ENCODE data around the gene NOX3. TPM values are rescaled to one million over a fixed set of nuclear protein-coding genes. Genes with fewer than 3 reads are reported as not detected.

The NOX3 gene
- total RNA-seq, 1 experiment from 2014 or later: not detected

DNA sequence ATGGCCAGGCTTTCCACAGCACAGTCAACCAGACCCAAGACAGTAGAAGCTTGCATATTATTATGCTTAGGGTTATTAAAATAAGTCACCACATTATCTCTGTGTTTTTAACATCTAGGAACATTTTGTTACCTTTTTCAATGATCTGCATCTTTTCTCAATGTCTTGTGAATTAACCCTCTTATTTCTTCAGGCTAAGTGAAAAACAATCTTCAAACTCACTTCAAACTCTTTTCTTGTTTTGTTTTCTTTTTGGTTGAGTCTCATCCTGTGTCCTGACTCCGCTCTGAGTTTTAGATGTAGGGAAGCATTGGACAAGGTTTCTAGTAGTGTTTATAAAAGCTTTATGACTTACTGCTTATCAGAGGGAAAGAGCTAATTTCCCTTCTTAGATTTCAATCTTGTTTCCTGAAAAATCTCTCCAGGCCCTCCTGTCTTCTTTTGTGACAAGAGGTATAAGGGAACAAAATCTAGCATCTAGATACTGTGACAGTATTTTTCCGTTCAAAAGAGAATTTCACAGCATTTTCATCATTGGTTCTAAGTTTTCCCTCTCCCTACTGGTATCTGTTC is 26.2 kb downstream of the NOX3 start:
- peaks cover 7 to 12% of the 10 kb centered on the region in 2 experiments for H3K4me1 Mint-ChIP-seq
- no peaks in the 10 kb centered on the region for H3K27me3 ChIP-seq (ENCODE audit: insufficient read depth, low read length)
- no peak overlapping the region for H4K8ac ChIP-seq (replicated peaks; ENCODE audit: insufficient read length, low read depth, low read length)
- no peaks in the 10 kb centered on the region for H3K79me2 ChIP-seq (ENCODE audit: insufficient read depth, low read length)
- H4K91ac ChIP-seq (ENCODE audit: insufficient read length, low read depth, low read length): no peak overlapping the region
- H2BK15ac ChIP-seq (ENCODE audit: low read depth, low read length): no peak overlapping the region
- no peak overlapping the region for H2BK12ac ChIP-seq (ENCODE audit: insufficient read length, low read depth, low read length)
- H4K5ac ChIP-seq (ENCODE audit: insufficient read length, low read depth, low read length): no peak overlapping the region
- H3K79me1 ChIP-seq (ENCODE audit: insufficient read depth, low read depth, low read length, poor library complexity, severe bottlenecking): no peaks in the 10 kb centered on the region
- H3K56ac ChIP-seq (ENCODE audit: insufficient read length, low read depth, low read length): no peak overlapping the region
- TF ChIP-seq, protein P1, sequence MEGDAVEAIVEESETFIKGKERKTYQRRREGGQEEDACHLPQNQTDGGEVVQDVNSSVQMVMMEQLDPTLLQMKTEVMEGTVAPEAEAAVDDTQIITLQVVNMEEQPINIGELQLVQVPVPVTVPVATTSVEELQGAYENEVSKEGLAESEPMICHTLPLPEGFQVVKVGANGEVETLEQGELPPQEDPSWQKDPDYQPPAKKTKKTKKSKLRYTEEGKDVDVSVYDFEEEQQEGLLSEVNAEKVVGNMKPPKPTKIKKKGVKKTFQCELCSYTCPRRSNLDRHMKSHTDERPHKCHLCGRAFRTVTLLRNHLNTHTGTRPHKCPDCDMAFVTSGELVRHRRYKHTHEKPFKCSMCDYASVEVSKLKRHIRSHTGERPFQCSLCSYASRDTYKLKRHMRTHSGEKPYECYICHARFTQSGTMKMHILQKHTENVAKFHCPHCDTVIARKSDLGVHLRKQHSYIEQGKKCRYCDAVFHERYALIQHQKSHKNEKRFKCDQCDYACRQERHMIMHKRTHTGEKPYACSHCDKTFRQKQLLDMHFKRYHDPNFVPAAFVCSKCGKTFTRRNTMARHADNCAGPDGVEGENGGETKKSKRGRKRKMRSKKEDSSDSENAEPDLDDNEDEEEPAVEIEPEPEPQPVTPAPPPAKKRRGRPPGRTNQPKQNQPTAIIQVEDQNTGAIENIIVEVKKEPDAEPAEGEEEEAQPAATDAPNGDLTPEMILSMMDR (conservative IDR thresholded peaks at IDR 0.05): no peak
- H3K4me1 ChIP-seq (ENCODE audit: insufficient read depth, low read length): no peaks in the 10 kb centered on the region
- no peak overlapping the region for H3K4ac ChIP-seq (ENCODE audit: low read depth, low read length)
- no peak overlapping the region for H3K9ac ChIP-seq (ENCODE audit: extremely low read depth, insufficient read length, low read length)
- H3K14ac ChIP-seq (ENCODE audit: insufficient read depth, low read length): no peak overlapping the region
- H2AFZ ChIP-seq (ENCODE audit: low read length): no peak overlapping the region
- peaks cover 2% of the 10 kb centered on the region; the same call in 1 of the 2 replicates for H3K27me3 Mint-ChIP-seq (ENCODE audit: low read depth)
- WGBS (ENCODE audit: extremely low coverage, insufficient read length, low lambda C conversion rate): no CpG with 5 or more reads among the region's 2 CpGs
- no peak overlapping the region for H3K4me2 ChIP-seq (ENCODE audit: insufficient read depth, insufficient read length, low read length)
- no peak overlapping the region for H2BK120ac ChIP-seq (ENCODE audit: low read depth, low read length, poor library complexity, severe bottlenecking)
- H3K23me2 ChIP-seq (ENCODE audit: insufficient read length, low read depth, low read length, poor library complexity, severe bottlenecking): no peaks in the 10 kb centered on the region
- H3K9me3 Mint-ChIP-seq: no peaks in the 10 kb centered on the region
- H3K9me3 ChIP-seq (ENCODE audit: control insufficient read depth, low read depth, low read length): no peaks in the 10 kb centered on the region
- no peaks in the 10 kb centered on the region; a peak in 1 of 7 replicates for H3K36me3 Mint-ChIP-seq (ENCODE audit: insufficient read depth in 1 of 3, low read depth in 3 of 3)
- no peak for DNase-seq
- no peak overlapping the region for H3K4me3 Mint-ChIP-seq
- no peak overlapping the region for H3T11ph ChIP-seq (ENCODE audit: low read length)
- no peak overlapping the region for H2AK5ac ChIP-seq (ENCODE audit: insufficient read length, low read length)
- no peak overlapping the region for H3K18ac ChIP-seq (ENCODE audit: insufficient read length, low read depth, low read length)
- H3K23ac ChIP-seq (ENCODE audit: insufficient read length, low read depth, low read length): no peak overlapping the region
- H3K27ac ChIP-seq (ENCODE audit: insufficient read length, low read depth, low read length): no peak overlapping the region
- H2BK5ac ChIP-seq (ENCODE audit: insufficient read length, low read length): no peak overlapping the region
- H4K20me1 ChIP-seq (ENCODE audit: control insufficient read depth, insufficient read depth, insufficient read length): no peaks in the 10 kb centered on the region
- H2BK20ac ChIP-seq (ENCODE audit: low read depth, low read length, poor library complexity, severe bottlenecking): no peak overlapping the region
- peak overlapping the region in 1 of 3 experiments; percentile 29; a peak in 1 of 7 replicates for H3K27ac Mint-ChIP-seq
